Erythroblast (primary cell): Measurements from ENCODE around the gene KIF1A.
"Not testable (repeated sequence)": the region's sequence is repeated elsewhere in the genome, so short reads cannot be mapped to it uniquely, and the experiment has no call there.

Experiments used
- GATA1 ChIP-seq: IDR thresholded peaks from 2 replicates; pipeline ENCODE4 v1.6.1; 2011; ENCODE audit warnings: low read depth, mild to moderate bottlenecking, control low read depth, low read length, moderate library complexity
- POLR2A ChIP-seq: IDR thresholded peaks from 2 replicates; pipeline ENCODE4 v1.6.1; 2011; ENCODE audit warnings: mild to moderate bottlenecking, low read length

DNA sequence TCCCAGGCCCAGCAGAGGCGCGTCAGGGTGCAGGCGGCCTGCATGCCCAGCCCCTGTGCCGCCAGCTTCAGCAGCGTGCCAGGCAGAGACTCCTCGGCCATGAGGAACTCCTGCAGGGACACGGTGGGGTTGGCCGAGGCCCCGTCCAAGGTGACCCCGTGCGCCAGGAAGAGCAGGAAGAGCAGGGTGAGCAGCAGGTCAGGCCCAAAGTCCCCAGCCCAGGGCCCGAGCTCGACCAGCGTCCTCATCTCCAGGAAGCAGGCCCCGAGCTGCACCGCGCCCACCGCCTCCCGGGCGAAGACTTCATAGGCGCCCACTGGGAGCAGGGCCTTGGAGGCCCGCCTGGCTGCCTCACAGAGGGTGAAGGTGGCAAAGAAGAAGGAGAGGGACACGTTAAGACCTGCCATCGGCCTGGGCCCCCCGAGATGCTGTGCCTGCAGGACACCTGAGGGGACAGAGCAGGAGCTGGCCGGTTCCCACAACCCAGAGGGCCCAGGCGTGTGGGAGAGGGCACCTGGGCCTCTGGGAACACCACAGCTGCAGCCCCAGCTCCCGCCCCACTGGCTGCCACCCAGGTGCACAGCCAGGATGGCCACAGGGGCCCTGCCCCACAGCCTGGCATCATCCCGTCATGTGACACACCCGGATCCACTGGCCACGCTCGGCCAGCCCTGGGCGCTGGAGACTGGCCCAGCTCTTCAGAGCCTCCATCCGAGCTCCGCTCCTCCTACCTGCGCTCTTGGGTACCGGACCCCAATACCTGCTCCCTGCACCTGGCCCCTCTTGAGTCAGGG, 137.4 kb downstream of the KIF1A start, which contains the start of gene AQP12B:
- not testable (repeated sequence) for TF ChIP-seq POLR2A, GATA1
